Omental fat pad (tissue), 4 donors: Measurements from ENCODE around the gene RALB. TPM values are rescaled to one million over a fixed set of nuclear protein-coding genes. Genes with fewer than 3 reads are reported as not detected.

ENCODE experiments used
- ATAC-seq: fragments of 150-250 bp; one replicate; pipeline ENCODE4 v1.9.1; 2016; ENCODE audit warnings: mild to moderate bottlenecking, moderate library complexity; ENCODE audit not compliant: low FRiP score
- DNase-seq: peaks from one replicate; pipeline ENCODE4 v3.0.0-alpha.2; 2019; ENCODE audit warnings: low spot score
- total RNA-seq, 4 donors: library from RNA; depleted of rRNA; stranded (reverse); fragments of >200 nt; gene quantifications; one replicate each; pipeline ENCODE4 v1.1.0, GENCODE V29; 2016
- TF ChIP-seq, protein P1 (sequence below), 3 donors: fragments of 450-650 bp; IDR thresholded peaks; one replicate each; pipeline ENCODE4 v1.5.1; 2016 to 2017; ENCODE audit warnings: antibody characterized with exemption in 3 of 3, mild to moderate bottlenecking in 3 of 3, moderate library complexity in 2 of 3

The RALB gene
- total RNA-seq, 4 donors from 2014 or later = 41.5 to 74.2 (median 51.4) TPM

DNA sequence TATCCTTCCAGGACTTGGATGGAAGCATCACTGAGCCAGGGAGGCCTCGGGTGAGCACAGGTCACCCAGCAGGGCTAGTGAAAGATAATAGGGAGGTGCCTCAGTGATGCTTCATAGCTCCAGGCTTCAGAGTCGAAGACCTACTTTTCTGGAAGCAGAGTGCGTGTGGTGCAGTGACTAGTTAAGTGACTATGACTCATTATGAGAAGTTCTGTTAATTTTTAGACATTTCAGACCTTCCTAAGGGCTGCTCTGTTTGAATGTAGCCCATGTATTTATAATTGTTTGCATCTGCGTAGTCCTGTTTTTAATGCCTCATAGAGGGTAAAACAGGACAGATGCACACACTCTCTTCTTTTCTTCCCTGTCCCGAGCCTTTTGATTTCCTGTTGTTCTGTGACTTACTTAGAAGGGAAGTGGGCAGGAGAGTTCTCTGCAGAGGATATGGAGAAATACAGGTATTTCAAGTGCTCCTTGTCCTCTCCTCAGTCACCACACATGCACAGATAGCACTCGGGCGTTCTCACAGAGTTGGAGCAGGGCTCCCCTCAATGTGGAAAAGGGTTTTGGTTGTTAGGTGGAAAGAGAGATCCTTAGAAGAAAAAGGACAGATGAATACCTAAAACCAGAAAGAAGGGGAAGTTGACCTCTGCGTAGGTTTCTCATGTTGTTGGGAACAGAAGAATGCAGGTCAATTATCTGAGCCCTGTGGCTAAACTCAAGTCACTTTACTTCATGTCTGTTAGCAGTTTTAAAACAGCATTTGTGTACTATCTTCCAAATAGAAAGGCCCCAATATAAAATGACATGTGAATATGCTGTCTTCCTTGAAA is 34.7 kb downstream of the RALB start:
- DNase-seq (no peak), ATAC-seq (no peak)
- TF ChIP-seq, protein P1, sequence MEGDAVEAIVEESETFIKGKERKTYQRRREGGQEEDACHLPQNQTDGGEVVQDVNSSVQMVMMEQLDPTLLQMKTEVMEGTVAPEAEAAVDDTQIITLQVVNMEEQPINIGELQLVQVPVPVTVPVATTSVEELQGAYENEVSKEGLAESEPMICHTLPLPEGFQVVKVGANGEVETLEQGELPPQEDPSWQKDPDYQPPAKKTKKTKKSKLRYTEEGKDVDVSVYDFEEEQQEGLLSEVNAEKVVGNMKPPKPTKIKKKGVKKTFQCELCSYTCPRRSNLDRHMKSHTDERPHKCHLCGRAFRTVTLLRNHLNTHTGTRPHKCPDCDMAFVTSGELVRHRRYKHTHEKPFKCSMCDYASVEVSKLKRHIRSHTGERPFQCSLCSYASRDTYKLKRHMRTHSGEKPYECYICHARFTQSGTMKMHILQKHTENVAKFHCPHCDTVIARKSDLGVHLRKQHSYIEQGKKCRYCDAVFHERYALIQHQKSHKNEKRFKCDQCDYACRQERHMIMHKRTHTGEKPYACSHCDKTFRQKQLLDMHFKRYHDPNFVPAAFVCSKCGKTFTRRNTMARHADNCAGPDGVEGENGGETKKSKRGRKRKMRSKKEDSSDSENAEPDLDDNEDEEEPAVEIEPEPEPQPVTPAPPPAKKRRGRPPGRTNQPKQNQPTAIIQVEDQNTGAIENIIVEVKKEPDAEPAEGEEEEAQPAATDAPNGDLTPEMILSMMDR (IDR thresholded peaks at IDR 0.05) = no peak

DNA sequence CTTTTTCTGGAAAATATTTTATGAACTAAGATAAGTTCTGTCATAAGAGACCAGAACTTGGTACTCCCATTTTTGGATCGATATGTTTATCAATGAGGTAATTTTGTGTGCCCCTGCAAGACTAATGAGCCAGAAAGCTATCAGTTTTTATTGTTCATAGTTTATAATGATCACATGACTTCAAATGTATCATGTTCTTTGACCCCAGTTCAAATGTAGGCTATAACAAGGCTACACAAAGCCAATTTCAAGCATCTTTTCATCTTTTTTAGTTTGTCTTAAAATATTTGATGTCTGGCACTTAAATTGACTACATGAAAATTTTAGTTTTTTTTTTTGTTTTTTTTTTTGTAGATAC is 35.3 kb downstream of the RALB start:
- ATAC-seq (no peak), DNase-seq (no peak)
- TF ChIP-seq, protein P1 (IDR thresholded peaks at IDR 0.05) = no peak

DNA sequence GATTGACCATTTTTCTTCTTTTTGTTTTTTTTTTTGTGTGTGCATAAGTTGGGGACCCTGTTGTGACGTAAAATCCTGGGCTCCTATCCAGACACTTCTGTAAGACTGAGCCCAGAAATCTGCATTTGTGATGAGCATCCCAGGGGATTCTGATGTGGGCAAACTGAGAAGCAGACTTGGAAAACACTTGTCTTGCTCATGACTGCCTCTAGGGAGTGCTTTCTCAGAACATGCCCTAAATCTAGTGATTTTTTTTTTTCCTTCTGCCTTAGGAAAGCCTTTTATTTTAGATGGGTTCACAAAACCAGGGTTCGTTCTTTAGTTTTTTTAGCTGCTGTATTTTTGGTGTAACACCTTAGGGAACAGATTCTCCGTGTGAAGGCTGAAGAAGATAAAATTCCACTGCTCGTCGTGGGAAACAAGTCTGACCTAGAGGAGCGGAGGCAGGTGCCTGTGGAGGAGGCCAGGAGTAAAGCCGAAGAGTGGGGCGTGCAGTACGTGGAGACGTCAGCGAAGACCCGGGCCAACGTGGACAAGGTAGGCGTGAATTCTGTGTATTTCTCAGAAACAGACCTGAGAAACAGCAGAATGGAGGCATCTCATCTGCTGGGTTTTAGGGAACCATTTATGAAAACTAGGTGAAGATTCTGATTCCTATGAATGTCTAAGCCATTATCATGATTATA is 36.7 kb downstream of the RALB start:
- ATAC-seq = no peak
- TF ChIP-seq, protein P1 (IDR thresholded peaks at IDR 0.05) = no peak
- no peak for DNase-seq

DNA sequence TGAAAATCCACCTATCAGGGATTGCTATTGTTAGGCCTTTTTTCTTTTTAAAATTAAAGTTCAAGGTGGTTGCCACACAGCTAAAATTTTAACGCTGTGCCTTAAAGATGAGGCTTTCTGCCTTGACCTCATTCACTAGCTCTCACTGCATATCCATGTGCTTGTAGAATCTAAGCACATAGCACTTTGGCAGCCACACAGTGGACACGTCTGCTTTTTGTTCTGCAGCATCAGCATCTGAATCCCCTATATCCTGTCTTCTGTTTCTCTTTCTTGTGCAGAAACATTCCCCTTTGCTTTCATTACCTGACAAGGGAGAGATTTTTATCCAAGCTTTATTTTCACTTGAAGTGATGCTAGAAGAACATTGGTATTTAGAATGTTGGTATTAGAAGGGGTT is 38.1 kb downstream of the RALB start:
- ATAC-seq (no peak), DNase-seq (no peak)
- TF ChIP-seq, protein P1 (IDR thresholded peaks at IDR 0.05) = no peak

DNA sequence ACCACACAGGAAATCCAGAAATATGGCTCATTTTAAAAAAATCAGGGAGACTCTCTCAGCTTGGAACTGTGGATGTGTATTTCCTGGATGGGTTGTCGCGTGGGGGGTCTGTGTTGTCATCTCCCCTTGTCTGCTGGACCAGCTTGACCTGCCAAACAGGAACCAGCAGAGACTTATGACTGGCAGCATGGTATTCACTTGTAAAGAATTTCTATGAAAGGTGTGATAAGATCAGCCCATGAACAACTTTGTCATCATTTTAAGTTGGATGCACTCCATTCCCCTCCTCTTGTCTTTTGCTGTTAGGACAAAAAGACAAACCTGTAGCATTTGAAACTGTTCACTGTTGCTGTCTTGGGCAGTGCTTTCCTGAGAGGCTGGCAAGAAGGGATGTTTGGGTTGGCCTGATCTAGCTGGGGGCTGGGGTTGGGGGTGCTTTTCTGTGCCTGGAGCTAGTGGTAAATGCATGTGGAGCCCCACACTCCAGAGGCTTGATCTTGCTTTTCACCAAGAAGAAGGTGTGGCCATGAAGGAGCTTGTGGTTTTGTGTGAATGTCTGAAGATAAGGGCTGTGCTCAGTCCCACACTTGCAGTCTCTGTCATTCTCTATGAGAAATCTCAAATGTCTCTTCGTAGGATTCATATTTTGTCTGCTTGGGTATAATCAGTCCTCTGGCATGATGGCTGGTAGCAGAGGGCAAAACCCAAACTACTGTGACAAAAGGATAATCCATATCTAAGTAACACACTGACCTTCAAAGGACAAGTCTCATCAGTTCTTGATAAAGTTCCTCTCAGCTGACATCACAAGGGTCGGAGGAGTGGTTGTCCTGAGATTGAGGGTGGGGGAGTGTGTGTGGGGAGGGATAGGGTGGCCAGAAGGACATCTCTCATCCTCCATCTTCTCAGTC is 39.0 kb downstream of the RALB start:
- TF ChIP-seq, protein P1 (IDR thresholded peaks at IDR 0.05) = no peak
- ATAC-seq = no peak
- no peak for DNase-seq

DNA sequence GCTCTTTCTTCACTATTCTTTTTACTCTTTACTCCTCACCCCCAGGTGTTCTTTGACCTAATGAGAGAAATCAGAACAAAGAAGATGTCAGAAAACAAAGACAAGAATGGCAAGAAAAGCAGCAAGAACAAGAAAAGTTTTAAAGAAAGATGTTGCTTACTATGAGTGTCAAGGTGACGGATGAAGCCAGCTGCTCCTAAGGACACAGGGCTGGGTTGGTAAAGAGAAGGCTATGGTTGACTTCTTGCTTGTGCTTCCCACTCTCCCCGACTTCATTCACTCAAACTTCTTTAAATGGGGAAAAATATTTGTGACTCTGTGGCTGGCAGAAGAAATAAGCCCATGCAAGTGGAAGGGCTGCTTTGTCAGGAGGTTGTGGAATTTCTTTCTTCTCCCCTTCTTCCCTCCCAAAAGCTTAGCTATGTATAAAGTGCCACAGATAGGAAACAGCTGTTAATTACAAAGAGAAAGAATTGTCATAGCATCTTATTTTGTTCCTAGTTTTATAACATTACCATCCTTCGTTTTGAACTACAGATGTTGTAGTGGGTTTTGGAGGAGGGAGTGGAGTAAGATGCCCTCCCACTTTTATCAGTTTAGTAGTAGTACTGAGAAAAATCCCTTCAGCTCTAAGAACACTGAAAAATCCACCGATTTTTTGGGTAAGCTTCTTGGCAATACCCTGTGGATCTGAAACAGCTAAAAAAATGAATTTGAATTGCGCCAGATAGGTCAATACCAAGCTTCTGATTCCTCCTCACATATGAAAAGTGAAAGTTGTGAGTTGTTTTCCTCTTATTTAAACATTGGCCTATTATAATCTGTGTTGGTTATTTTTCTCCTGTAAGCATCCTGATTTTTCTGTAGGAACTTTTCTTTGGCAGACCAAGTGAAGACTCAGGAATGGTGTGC is 40.7 kb downstream of the RALB start:
- ATAC-seq (no peak), DNase-seq (no peak)
- TF ChIP-seq, protein P1 (IDR thresholded peaks at IDR 0.05) = no peak
